ENCODE measurements around the gene HSD17B3.
"Not testable (repeated sequence)": the region's sequence is repeated elsewhere in the genome, so short reads cannot be mapped to it uniquely, and the experiment has no call there.

GRCh38 chr9:96322736-96323135 lies 20.8 kb upstream of the HSD17B3 start:
- TF ChIP-seq, protein P1, sequence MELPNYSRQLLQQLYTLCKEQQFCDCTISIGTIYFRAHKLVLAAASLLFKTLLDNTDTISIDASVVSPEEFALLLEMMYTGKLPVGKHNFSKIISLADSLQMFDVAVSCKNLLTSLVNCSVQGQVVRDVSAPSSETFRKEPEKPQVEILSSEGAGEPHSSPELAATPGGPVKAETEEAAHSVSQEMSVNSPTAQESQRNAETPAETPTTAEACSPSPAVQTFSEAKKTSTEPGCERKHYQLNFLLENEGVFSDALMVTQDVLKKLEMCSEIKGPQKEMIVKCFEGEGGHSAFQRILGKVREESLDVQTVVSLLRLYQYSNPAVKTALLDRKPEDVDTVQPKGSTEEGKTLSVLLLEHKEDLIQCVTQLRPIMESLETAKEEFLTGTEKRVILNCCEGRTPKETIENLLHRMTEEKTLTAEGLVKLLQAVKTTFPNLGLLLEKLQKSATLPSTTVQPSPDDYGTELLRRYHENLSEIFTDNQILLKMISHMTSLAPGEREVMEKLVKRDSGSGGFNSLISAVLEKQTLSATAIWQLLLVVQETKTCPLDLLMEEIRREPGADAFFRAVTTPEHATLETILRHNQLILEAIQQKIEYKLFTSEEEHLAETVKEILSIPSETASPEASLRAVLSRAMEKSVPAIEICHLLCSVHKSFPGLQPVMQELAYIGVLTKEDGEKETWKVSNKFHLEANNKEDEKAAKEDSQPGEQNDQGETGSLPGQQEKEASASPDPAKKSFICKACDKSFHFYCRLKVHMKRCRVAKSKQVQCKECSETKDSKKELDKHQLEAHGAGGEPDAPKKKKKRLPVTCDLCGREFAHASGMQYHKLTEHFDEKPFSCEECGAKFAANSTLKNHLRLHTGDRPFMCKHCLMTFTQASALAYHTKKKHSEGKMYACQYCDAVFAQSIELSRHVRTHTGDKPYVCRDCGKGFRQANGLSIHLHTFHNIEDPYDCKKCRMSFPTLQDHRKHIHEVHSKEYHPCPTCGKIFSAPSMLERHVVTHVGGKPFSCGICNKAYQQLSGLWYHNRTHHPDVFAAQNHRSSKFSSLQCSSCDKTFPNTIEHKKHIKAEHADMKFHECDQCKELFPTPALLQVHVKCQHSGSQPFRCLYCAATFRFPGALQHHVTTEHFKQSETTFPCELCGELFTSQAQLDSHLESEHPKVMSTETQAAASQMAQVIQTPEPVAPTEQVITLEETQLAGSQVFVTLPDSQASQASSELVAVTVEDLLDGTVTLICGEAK (IDR thresholded peaks at IDR 0.05; ENCODE audit: borderline replicate concordance) = not testable (repeated sequence)
- TF ChIP-seq POLR2A (IDR thresholded peaks at IDR 0.05; ENCODE audit: low read depth, low read length); SPI1 (IDR thresholded peaks at IDR 0.05; ENCODE audit: borderline replicate concordance, insufficient read depth, low read depth, low read length); FOXK2 (IDR thresholded peaks at IDR 0.05); RUNX3 (IDR thresholded peaks at IDR 0.05; ENCODE audit: low read length); CTCF (IDR thresholded peaks at IDR 0.05 in 2 of 3, conservative IDR thresholded peaks at IDR 0.05 in 1 of 3; ENCODE audit: control insufficient read depth in 2 of 3, extremely low read depth in 1 of 3, insufficient read depth in 1 of 3, low read depth in 3 of 3, low read length in 3 of 3); ESRRA (IDR thresholded peaks at IDR 0.05; ENCODE audit: low read length): not testable (repeated sequence)
